ENCODE results near the gene MRPS15. TPM values are rescaled to one million over a fixed set of nuclear protein-coding genes. Genes with fewer than 3 reads are reported as not detected.

Gene MRPS15
- total RNA-seq, 2 donors from 2014 or later = 71.7 to 74.5 TPM

- Mint-ChIP-seq H3K9me3 (no peaks in the 10 kb centered on the region), H3K4me1 (ENCODE audit: low read depth) (peaks cover 19% of the 10 kb centered on the region), H3K27ac (no peak overlapping the region), H3K36me3 (ENCODE audit: insufficient read depth in 2 of 2) (no peaks in the 10 kb centered on the region), H3K4me3 (no peak overlapping the region), H3K27me3 (ENCODE audit: low read depth) (no peaks in the 10 kb centered on the region)
- DNase-seq = no peak
- no peak for ATAC-seq (replicated peaks in 1 of 2)
Measured at GRCh38 chr1:36446746-36447145, 17.4 kb downstream of the MRPS15 start.

GRCh38 chr1:36446271-36446670, 17.9 kb downstream of the MRPS15 start:
- DNase-seq (peak; percentile 15 to 21), ATAC-seq (replicated peaks in 1 of 2) (no peak)
- Mint-ChIP-seq H3K4me1 (ENCODE audit: low read depth) (peaks cover 14% of the 10 kb centered on the region), H3K36me3 (ENCODE audit: insufficient read depth in 2 of 2) (no peaks in the 10 kb centered on the region), H3K27me3 (ENCODE audit: low read depth) (no peaks in the 10 kb centered on the region), H3K27ac (no peak overlapping the region), H3K4me3 (peak overlapping the region in 1 of 2 donors; percentile 12), H3K9me3 (no peaks in the 10 kb centered on the region)

GRCh38 chr1:36443297-36443696, 20.9 kb downstream of the MRPS15 start:
- Mint-ChIP-seq H3K4me3 (no peak overlapping the region), H3K36me3 (ENCODE audit: insufficient read depth in 2 of 2) (no peaks in the 10 kb centered on the region), H3K27ac (no peak overlapping the region), H3K27me3 (ENCODE audit: low read depth) (no peaks in the 10 kb centered on the region), H3K4me1 (ENCODE audit: low read depth) (peaks cover 5% of the 10 kb centered on the region), H3K9me3 (no peaks in the 10 kb centered on the region)
- no peak for ATAC-seq (replicated peaks in 1 of 2)
- DNase-seq = no peak

- Mint-ChIP-seq H3K27ac (no peak overlapping the region), H3K4me3 (no peak overlapping the region), H3K4me1 (ENCODE audit: low read depth) (peaks cover 5% of the 10 kb centered on the region), H3K9me3 (no peaks in the 10 kb centered on the region), H3K27me3 (ENCODE audit: low read depth) (no peaks in the 10 kb centered on the region), H3K36me3 (ENCODE audit: insufficient read depth in 2 of 2) (no peaks in the 10 kb centered on the region)
- no peak for ATAC-seq (replicated peaks in 1 of 2)
- no peak for DNase-seq
Measured at GRCh38 chr1:36442337-36442736, 21.8 kb downstream of the MRPS15 start.

DNA sequence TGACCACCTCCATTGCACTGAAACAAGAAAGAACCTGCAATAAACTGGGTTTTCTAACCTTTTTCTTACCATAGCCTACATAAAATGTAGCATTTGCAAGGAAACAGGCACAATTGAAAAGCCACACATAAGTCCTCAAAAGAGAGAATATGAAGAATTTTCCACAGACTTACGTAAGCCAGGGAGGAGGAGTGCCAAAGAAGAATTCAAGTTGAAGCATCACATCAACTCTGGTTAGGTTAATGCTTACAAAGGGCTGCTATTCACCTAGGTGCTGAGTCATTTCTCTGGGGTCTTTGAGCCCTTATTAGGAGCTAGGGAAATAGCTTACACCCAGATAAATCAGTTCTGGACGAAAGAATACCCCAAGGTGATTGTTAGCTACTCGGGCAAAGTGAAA, 23.5 kb downstream of the MRPS15 start:
- Mint-ChIP-seq H3K4me1 (ENCODE audit: low read depth) (peaks cover 5% of the 10 kb centered on the region), H3K27ac (no peak overlapping the region)
- DNase-seq = no peak

GRCh38 chr1:36440044-36440443, 24.1 kb downstream of the MRPS15 start:
- Mint-ChIP-seq H3K4me3 (no peak overlapping the region), H3K27me3 (ENCODE audit: low read depth) (no peaks in the 10 kb centered on the region), H3K4me1 (ENCODE audit: low read depth) (peaks cover 5% of the 10 kb centered on the region), H3K9me3 (no peaks in the 10 kb centered on the region), H3K27ac (no peak overlapping the region), H3K36me3 (ENCODE audit: insufficient read depth in 2 of 2) (no peaks in the 10 kb centered on the region)
- DNase-seq (no peak), ATAC-seq (replicated peaks in 1 of 2) (no peak)

More for the DNA sequence above, 23.5 kb downstream of the MRPS15 start:
- no peak for ATAC-seq (replicated peaks in 1 of 2)
- no peaks in the 10 kb centered on the region for H3K27me3 Mint-ChIP-seq (ENCODE audit: low read depth)
- H3K4me3 Mint-ChIP-seq = no peak overlapping the region
- no peaks in the 10 kb centered on the region for H3K36me3 Mint-ChIP-seq (ENCODE audit: insufficient read depth in 2 of 2)
- no peaks in the 10 kb centered on the region for H3K9me3 Mint-ChIP-seq

DNA sequence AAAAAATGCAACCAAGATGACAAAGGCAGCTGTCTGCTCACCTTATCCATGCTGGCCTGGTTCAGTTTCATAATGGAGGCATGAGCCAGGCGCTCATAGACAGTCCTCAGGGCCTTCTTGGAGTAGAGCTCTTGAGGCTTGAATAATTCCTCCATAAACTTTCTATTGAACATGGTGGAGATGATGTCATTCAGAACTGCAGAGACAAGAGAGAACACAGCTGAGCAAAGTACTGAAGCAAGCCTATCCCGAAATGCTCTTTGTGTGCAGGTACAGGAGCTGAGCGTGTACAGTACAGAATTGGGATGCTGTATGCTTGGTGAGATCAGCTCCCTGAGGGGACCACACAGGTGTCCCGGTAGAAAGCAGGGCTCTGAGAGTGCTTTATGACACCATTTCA, 25.5 kb downstream of the MRPS15 start:
- Mint-ChIP-seq H3K27ac (no peak overlapping the region), H3K27me3 (ENCODE audit: low read depth) (no peaks in the 10 kb centered on the region), H3K4me1 (ENCODE audit: low read depth) (peaks cover 5% of the 10 kb centered on the region), H3K36me3 (ENCODE audit: insufficient read depth in 2 of 2) (no peaks in the 10 kb centered on the region), H3K9me3 (no peaks in the 10 kb centered on the region), H3K4me3 (no peak overlapping the region)
- ATAC-seq (replicated peaks in 1 of 2) (no peak), DNase-seq (no peak)

DNA sequence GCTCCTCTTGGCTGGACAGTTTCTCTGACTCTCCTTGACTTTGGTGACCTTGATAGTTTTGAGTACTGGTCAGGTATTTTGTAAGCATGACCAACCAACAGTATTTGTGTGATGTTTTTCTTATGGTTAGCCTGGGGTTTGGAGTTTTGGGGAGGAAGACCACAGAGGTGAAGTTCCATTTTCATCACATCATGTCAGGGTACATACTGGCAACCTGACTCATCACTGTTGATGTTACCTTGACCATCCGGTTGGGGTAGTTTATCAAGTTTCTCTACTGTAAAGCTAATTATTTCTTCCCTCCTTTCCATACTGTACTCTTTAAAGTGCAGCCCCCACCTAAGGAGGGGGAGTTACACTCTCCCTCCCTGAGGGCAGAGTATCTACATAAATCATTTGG, 27.4 kb downstream of the MRPS15 start:
- H3K9me3 Mint-ChIP-seq = no peaks in the 10 kb centered on the region
- peaks cover 5% of the 10 kb centered on the region for H3K4me1 Mint-ChIP-seq (ENCODE audit: low read depth)
- no peak for ATAC-seq (replicated peaks in 1 of 2)
- H3K27ac Mint-ChIP-seq = no peak overlapping the region
- H3K27me3 Mint-ChIP-seq (ENCODE audit: low read depth) = no peaks in the 10 kb centered on the region
- H3K36me3 Mint-ChIP-seq (ENCODE audit: insufficient read depth in 2 of 2) = no peaks in the 10 kb centered on the region
- H3K4me3 Mint-ChIP-seq = no peak overlapping the region
- no peak for DNase-seq

- no peak overlapping the region for H3K27ac Mint-ChIP-seq
- ATAC-seq (replicated peaks in 1 of 2) (no peak), DNase-seq (no peak)
- no peaks in the 10 kb centered on the region for H3K27me3 Mint-ChIP-seq (ENCODE audit: low read depth)
- H3K36me3 Mint-ChIP-seq (ENCODE audit: insufficient read depth in 2 of 2) = no peaks in the 10 kb centered on the region
- H3K9me3 Mint-ChIP-seq = no peaks in the 10 kb centered on the region
- no peak overlapping the region for H3K4me3 Mint-ChIP-seq
- peaks cover 5% of the 10 kb centered on the region for H3K4me1 Mint-ChIP-seq (ENCODE audit: low read depth)
Measured at GRCh38 chr1:36433102-36433501, 31.1 kb downstream of the MRPS15 start.

DNA sequence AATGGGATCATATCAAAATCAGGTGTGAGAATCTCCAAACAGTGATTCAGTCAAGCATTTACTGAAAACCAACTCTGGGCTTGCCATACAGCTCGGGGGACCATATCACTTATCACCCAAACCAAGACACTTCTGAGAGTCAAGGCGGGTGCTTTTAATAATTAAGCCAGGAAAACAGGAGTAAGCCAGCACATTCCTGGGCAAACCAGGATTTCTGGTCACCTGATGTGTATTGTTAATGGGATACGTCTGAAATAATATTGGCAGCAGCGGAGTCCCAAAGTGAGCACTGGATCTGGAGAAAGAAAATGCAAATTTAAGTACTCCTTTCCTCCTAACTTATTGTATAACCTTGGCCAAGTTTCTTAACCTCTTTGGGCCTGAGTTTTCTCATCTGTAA, 31.6 kb downstream of the MRPS15 start:
- no peak overlapping the region for H3K4me3 Mint-ChIP-seq
- H3K27ac Mint-ChIP-seq = no peak overlapping the region
- ATAC-seq (replicated peaks in 1 of 2) = no peak
- H3K4me1 Mint-ChIP-seq (ENCODE audit: low read depth) = peaks cover 5% of the 10 kb centered on the region
- H3K27me3 Mint-ChIP-seq (ENCODE audit: low read depth) = no peaks in the 10 kb centered on the region
- DNase-seq = no peak
- H3K36me3 Mint-ChIP-seq (ENCODE audit: insufficient read depth in 2 of 2) = no peaks in the 10 kb centered on the region
- H3K9me3 Mint-ChIP-seq = no peaks in the 10 kb centered on the region

DNA sequence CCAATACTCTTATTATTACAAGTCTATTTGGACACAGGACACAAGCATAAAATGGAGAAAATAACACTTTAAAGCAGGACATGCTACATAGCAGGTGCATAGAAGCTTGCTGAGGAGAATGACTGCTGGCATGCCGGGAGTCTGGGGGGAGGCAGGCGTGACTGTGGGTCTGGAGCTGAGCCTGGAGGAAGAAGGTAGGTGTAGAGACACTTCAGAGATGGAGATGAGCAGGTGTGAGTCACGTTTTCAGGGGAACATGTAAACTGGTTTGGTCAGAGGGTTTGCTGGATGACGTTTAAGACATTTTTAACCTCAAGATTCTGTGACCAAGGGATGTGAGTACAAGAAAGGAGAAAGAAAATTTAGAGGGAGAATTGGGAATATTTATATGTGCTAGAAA, 38.4 kb downstream of the MRPS15 start:
- peaks cover 13% of the 10 kb centered on the region for H3K4me1 Mint-ChIP-seq (ENCODE audit: low read depth)
- H3K27ac Mint-ChIP-seq = no peak overlapping the region
- no peaks in the 10 kb centered on the region for H3K27me3 Mint-ChIP-seq (ENCODE audit: low read depth)
- DNase-seq (peak; percentile 4 to 18), ATAC-seq (replicated peaks in 1 of 2) (peak; percentile 66 to 78)
- H3K9me3 Mint-ChIP-seq = no peaks in the 10 kb centered on the region
- peaks cover 0 to under 1% of the 10 kb centered on the region in 2 donors for H3K36me3 Mint-ChIP-seq (ENCODE audit: insufficient read depth in 2 of 2)
- no peak overlapping the region for H3K4me3 Mint-ChIP-seq

GRCh38 chr1:36421649-36422048, 42.5 kb downstream of the MRPS15 start:
- Mint-ChIP-seq H3K4me3 (no peak overlapping the region), H3K27me3 (ENCODE audit: low read depth) (no peaks in the 10 kb centered on the region), H3K27ac (peak overlapping the region; percentile 94), H3K4me1 (ENCODE audit: low read depth) (peaks cover 20% of the 10 kb centered on the region), H3K9me3 (no peaks in the 10 kb centered on the region), H3K36me3 (ENCODE audit: insufficient read depth in 2 of 2) (peaks cover 0 to 1% of the 10 kb centered on the region in 2 donors)
- DNase-seq = no peak
- ATAC-seq (replicated peaks in 1 of 2) = no peak

GRCh38 chr1:36420836-36421317, 43.3 kb downstream of the MRPS15 start:
- Mint-ChIP-seq H3K4me1 (ENCODE audit: low read depth) (peaks cover 18% of the 10 kb centered on the region), H3K4me3 (peak overlapping the region; percentile 22 to 50), H3K27ac (peak overlapping the region; percentile 94), H3K27me3 (ENCODE audit: low read depth) (no peaks in the 10 kb centered on the region), H3K36me3 (ENCODE audit: insufficient read depth in 2 of 2) (peaks cover 0 to 1% of the 10 kb centered on the region in 2 donors), H3K9me3 (no peaks in the 10 kb centered on the region)
- DNase-seq = peak; percentile 92 to 94
- peak; percentile 96 to 97 for ATAC-seq (replicated peaks in 1 of 2)

GRCh38 chr1:36420409-36420808, 43.8 kb downstream of the MRPS15 start:
- DNase-seq = no peak
- Mint-ChIP-seq H3K36me3 (ENCODE audit: insufficient read depth in 2 of 2) (peaks cover 0 to 1% of the 10 kb centered on the region in 2 donors), H3K9me3 (no peaks in the 10 kb centered on the region), H3K27me3 (ENCODE audit: low read depth) (no peaks in the 10 kb centered on the region), H3K4me1 (ENCODE audit: low read depth) (peaks cover 14% of the 10 kb centered on the region), H3K4me3 (peak overlapping the region; percentile 22 to 50), H3K27ac (peak overlapping the region; percentile 94)
- no peak for ATAC-seq (replicated peaks in 1 of 2)
